Panc1 (cell line): ENCODE data around the gene UBAP1. TPM values are rescaled to one million over a fixed set of nuclear protein-coding genes. Genes with fewer than 3 reads are reported as not detected.

Experiments
- ATAC-seq: fragments of 200-7000 bp; cut with Tn5 transposase; 2 replicates; pipeline ENCODE4 v1.9.1; 2020; ENCODE audit warnings: mild to moderate bottlenecking, moderate library complexity
- BruUV-seq: library from RNA; stranded (reverse); fragments of 400-500 nt; replicated peaks from 2 replicates; lab custom pipeline; 2021; lab: Mats Ljungman, UMichigan
- CTCF ChIA-PET: fragments of 300-600 bp; sonication (Branson Sonifier 250); formaldehyde crosslinking; loops from one replicate; lab custom pipeline; 2022; ENCODE audit warnings: antibody characterized with exemption; lab: Charles Lee
- POLR2A ChIA-PET: fragments of 300-600 bp; sonication (Branson Sonifier 250); formaldehyde crosslinking; loops from one replicate; lab custom pipeline; 2022; ENCODE audit warnings: antibody characterized with exemption; lab: Charles Lee
- DNase-seq: peaks from one replicate; pipeline ENCODE4 v3.0.0-alpha.2; 2010; ENCODE audit warnings: low read depth, low spot score
- H3K27ac ChIP-seq: 2 replicates; pipeline ENCODE4 v1.5.1; 2011; ENCODE audit warnings: mild to moderate bottlenecking, low read length, inconsistent platforms
- H3K27me3 ChIP-seq: fragments of 200-500 bp; sonication (Bioruptor generic); 2 replicates; pipeline ENCODE4 v1.6.0; 2014; ENCODE audit warnings: low read length, inconsistent platforms; ENCODE audit not compliant: control insufficient read depth, insufficient read depth
- H3K36me3 ChIP-seq: fragments of 200-500 bp; sonication (Bioruptor generic); 2 replicates; pipeline ENCODE4 v1.5.1; 2014; ENCODE audit warnings: inconsistent platforms, mild to moderate bottlenecking, low read length, moderate library complexity; ENCODE audit not compliant: control insufficient read depth, insufficient read depth
- H3K4me1 ChIP-seq: 2 replicates; pipeline ENCODE4 v1.5.1; 2011; ENCODE audit warnings: inconsistent platforms, mild to moderate bottlenecking, low read length, moderate library complexity; ENCODE audit not compliant: control insufficient read depth, insufficient read depth
- H3K4me3 ChIP-seq, 2 experiments: 2 replicates each; pipeline ENCODE4 v1.5.1; 2011 to 2012; ENCODE audit warnings: low read depth in 2 of 2, low read length in 2 of 2, mild to moderate bottlenecking in 2 of 2, inconsistent platforms in 1 of 2, moderate library complexity in 1 of 2
- H3K9me3 ChIP-seq: fragments of 200-500 bp; sonication (Bioruptor generic); 2 replicates; pipeline ENCODE4 v1.5.1; 2014; ENCODE audit warnings: low read depth, mild to moderate bottlenecking, inconsistent platforms, low read length, moderate library complexity; ENCODE audit not compliant: control insufficient read depth, insufficient read depth
- CTCF ChIP-seq: fragments of 450-650 bp; IDR thresholded peaks from 2 replicates; pipeline ENCODE4 v1.5.1; 2017; ENCODE audit warnings: mild to moderate bottlenecking
- POLR2AphosphoS5 ChIP-seq: IDR thresholded peaks from 2 replicates; pipeline ENCODE4 v1.6.1; 2012; ENCODE audit warnings: mild to moderate bottlenecking, low read depth, low read length, moderate library complexity
- REST ChIP-seq, 2 experiments: IDR thresholded peaks; 2 replicates each; pipeline ENCODE4 v1.6.1; 2011 to 2012; ENCODE audit warnings: low read depth in 2 of 2, control low read depth in 1 of 2, low read length in 1 of 2, mild to moderate bottlenecking in 1 of 2, moderate library complexity in 1 of 2; ENCODE audit not compliant: insufficient read depth in 1 of 2
- SIN3A ChIP-seq: IDR thresholded peaks from 2 replicates; pipeline ENCODE4 v1.6.1; 2012; ENCODE audit warnings: low read depth, mild to moderate bottlenecking, low read length, moderate library complexity, borderline replicate concordance; ENCODE audit not compliant: insufficient read depth
- TCF7L2 ChIP-seq: IDR thresholded peaks from 2 replicates; pipeline ENCODE4 v1.6.1; 2011; ENCODE audit warnings: mild to moderate bottlenecking, low read depth, low read length, inconsistent platforms
- in situ Hi-C: cut with HindIII; loops from 2 replicates; pipeline ENCODE4 v1.10.0; 2016; ENCODE audit warnings: low sequenced_read_pairs, low pct_unique_long_range_greater_than_20kb
- intact Hi-C: fragments of 100-400 bp; cut with micrococcal nuclease; formaldehyde crosslinking; loops from one replicate; pipeline ENCODE4 v1.10.0; 2022; ENCODE audit not compliant: unreplicated experiment
- total RNA-seq: library from RNA; stranded (reverse); gene quantifications from one replicate; pipeline ENCODE4 v1.2.1, GENCODE V29; 2021; ENCODE audit not compliant: unreplicated experiment

Gene UBAP1
- total RNA-seq, 1 experiment from 2014 or later, result 55.3 TPM

GRCh38 chr9:34170237-34170991 lies 8.4 kb upstream of the UBAP1 start:
- DNase-seq, result no peak
- H3K4me3 ChIP-seq, result no peak overlapping the region
- H3K9me3 ChIP-seq, result no peaks in the 10 kb centered on the region
- H3K36me3 ChIP-seq, result no peaks in the 10 kb centered on the region
- peak; percentile 72 for ATAC-seq
- POLR2A ChIA-PET, result interaction anchor here (0.7 kb wide), 2 partner anchors 47 to 235 kb away, joined by 5 read pairs; no protein-coding TSS in a partner anchor
- no peaks in the 10 kb centered on the region for H3K27me3 ChIP-seq
- intact Hi-C loops, result no loop called here
- in situ Hi-C loops, result no loop called here
- H3K4me1 ChIP-seq, result no peaks in the 10 kb centered on the region
- CTCF ChIA-PET, result interaction anchor here (0.6 kb wide), 1 partner anchor 12 kb away, joined by 5 read pairs; no protein-coding TSS in a partner anchor
- no peak overlapping the region for H3K27ac ChIP-seq
- no TSS peak for BruUV-seq
- no peak for TF ChIP-seq REST (IDR thresholded peaks at IDR 0.05; ENCODE audit: insufficient read depth in 1 of 2, low read depth in 2 of 2, low read length in 1 of 2)
- no peak for TF ChIP-seq CTCF

GRCh38 chr9:34171753-34172535 lies 6.9 kb upstream of the UBAP1 start:
- POLR2A ChIA-PET, result interaction anchor here (0.6 to 0.7 kb wide), 2 partner anchors 39 to 129 kb away, joined by 8 to 10 read pairs; no protein-coding TSS in a partner anchor
- H3K4me1 ChIP-seq, result no peaks in the 10 kb centered on the region
- TF ChIP-seq TCF7L2, result no peak
- ATAC-seq (no peak), DNase-seq (no peak)
- CTCF ChIA-PET, result interaction anchor here (0.7 kb wide), 1 partner anchor 81 kb away, joined by 8 read pairs; no protein-coding TSS in a partner anchor
- no TSS peak for BruUV-seq
- no peaks in the 10 kb centered on the region for H3K36me3 ChIP-seq
- intact Hi-C loops, result no loop called here
- H3K4me3 ChIP-seq, result no peak overlapping the region
- no peak overlapping the region for H3K27ac ChIP-seq
- in situ Hi-C loops, result no loop called here
- H3K9me3 ChIP-seq, result no peaks in the 10 kb centered on the region
- H3K27me3 ChIP-seq, result no peaks in the 10 kb centered on the region

- no TSS peak for BruUV-seq
- Histone ChIP-seq H3K4me1 (peaks cover 4% of the 10 kb centered on the region; the same call in 1 of the 2 replicates), H3K9me3 (no peaks in the 10 kb centered on the region), H3K27me3 (no peaks in the 10 kb centered on the region), H3K36me3 (no peaks in the 10 kb centered on the region), H3K4me3 (no peak overlapping the region), H3K27ac (no peak overlapping the region)
- ChIA-PET POLR2A (no interaction called here), CTCF (no interaction called here)
- no peak for ATAC-seq
- intact Hi-C loops (no loop called here), in situ Hi-C loops (no loop called here)
- TF ChIP-seq REST (IDR thresholded peaks at IDR 0.05; ENCODE audit: insufficient read depth in 1 of 2, low read depth in 2 of 2, low read length in 1 of 2) (no peak), TCF7L2 (no peak), POLR2AphosphoS5 (no peak), SIN3A (no peak), CTCF (no peak)
- DNase-seq, result no peak
Measured at GRCh38 chr9:34176089-34176488, 2.8 kb upstream of the UBAP1 start.
